AG20443 (cell line): Measurements from ENCODE around the gene XPO4.
"Not testable (repeated sequence)": the region's sequence is repeated elsewhere in the genome, so short reads cannot be mapped to it uniquely, and the experiment has no call there.

Experiments
- DNase-seq: peaks from one replicate; pipeline ENCODE4 v3.0.0; 2012; ENCODE audit warnings: low spot score, mixed read lengths

The XPO4 gene

DNA sequence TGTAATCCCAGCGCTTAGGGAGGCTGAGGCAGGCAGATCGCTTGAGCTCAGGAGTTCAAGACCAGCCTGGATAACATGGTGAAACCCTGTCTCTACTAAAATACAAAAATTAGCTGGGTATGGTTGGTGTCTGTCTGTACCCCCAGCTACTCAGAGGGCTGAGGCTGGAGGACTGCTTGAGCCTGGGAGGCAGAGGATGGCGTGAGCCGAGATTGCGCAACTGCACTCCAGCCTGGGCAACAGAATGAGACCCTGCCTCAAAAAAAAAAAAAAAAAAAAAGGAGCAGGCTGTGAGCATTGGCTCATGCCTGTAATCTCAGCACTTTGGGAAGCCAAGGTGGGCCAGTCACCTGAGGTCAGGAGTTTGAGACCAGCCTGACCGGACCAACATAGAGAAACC, 12.0 kb downstream of the XPO4 start:
- DNase-seq: not testable (repeated sequence)

DNA sequence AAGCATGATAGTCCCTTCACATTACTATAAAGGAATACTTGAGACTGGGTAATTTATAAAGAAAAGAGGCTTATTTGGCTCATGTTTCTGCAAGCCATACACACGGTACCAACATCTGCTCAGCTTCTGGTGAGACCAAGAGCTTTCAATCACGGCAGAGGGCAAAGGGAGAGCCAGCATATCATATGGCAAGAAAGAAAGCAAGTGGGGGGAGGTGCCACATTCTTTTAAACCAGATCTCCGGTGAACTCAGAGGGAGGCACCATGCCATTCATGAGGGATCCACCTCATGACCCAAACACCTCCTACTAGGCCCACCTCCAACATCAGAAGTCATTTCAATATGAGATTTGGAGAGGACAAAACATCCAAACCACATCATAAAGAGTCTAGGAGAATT, 20.3 kb downstream of the XPO4 start:
- DNase-seq: no peak

DNA sequence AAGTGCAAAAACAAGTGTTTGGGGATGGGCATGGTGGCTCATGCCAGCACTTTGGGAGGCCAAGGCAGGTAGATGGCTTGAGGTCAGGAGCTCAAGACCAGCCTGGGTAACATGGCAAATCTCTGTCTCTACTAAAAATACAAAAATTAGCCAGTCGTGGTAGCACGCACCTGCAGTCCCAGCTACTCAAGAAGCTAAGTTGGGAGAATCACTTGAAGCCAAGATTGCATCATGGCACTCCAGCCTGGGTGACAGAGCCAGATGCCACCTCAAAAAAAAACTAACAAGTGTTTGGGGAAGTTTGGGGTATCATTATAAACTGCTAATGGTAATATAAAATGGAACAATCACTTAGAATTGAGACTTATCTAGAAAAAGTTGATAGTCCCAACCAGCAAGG, 24.6 kb downstream of the XPO4 start:
- DNase-seq: no peak

DNA sequence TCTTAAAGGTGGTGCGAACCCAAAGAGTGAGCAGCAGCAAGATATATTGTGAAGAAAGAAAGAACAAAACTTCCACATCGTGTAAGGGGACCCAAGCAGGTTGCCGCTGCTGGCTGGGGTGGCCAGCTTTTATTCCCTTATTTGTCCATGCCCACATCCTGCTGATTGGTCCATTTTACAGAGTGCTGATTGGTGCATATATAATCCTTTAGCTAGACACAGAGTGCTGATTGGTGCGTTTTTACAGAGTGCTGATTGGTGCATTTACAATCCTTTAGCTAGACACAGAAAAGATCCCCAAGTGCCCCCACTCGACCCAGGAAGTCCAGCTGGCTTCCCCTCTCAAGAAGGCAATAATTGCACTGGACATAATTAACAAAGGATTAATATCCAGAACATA, 25.7 kb downstream of the XPO4 start:
- not testable (repeated sequence) for DNase-seq

DNA sequence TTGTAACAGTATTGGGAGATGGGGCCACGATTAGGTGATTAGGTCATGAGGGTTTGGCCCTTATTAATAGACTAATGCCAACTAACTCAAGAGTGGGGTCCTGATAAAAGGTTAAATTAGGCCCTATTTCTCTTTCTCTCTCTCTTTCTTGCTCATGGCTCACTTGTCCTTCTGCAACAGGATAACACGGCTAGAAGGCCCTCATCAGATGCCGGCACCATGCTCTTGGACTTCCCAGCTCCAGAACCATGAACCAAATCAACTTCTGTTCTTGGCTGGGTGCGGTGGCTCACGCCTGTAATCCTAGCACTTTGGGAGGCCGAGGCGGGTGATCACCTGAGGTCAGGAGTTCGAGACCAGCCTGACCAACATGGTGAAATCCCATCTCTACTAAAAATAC, 28.1 kb downstream of the XPO4 start:
- DNase-seq: not testable (repeated sequence)

DNA sequence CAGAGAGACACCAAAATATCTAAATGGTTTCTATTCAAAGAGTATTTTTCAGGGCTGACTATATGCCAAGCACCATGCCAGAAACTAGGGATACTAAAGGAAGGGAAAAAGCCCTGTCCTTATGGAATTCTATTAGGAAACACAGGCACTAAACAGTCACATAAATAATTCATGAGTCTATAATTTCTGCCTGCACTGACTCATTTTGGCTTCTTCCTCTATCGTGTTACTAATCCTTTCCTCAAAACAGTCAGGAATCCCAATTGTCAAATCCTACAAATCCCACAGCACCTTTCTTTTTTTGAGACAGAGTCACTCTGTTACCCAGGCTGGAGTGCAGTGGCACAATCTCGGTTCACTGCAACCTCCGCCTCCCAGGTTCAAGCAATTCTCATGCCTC, 29.2 kb downstream of the XPO4 start:
- peak; percentile 48 for DNase-seq

DNA sequence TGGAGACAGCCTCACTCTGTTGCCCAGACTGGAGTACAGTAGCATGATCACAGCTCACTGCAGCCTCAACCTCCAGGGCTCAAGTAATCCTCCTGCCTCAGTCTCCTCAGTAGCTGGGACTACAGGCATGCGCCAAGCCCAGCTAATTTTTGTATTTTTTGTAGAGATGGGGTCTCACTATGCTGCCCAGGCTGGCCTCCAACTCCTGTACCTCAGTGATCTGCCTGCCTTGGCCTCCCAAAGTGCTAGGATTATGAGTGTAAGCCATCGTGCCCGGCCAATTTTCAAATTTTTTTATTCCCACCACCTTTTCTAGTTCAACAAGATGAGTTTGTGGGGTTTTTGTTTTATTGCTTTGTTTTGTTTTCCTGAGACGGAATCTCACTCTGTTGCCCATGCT, 31.7 kb downstream of the XPO4 start:
- no peak for DNase-seq

DNA sequence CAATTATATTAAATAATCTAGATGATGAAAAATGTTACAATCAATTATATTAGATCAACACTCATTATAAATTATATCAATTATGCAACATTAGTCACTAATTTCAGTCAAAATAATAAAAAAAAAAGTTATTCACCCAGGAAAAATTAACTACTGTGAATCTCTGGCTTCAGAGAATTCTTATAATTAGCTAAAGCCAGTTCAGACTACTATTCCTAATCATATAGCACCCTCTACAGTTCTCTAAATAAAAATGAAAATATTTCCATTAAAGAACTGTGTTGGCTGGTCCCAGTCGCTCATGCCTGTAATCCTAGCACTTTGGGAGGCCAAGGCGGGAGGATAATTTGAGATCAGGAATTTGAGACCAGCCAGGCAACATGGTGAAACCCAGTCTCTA, 33.0 kb downstream of the XPO4 start:
- DNase-seq: peak; percentile 11

DNA sequence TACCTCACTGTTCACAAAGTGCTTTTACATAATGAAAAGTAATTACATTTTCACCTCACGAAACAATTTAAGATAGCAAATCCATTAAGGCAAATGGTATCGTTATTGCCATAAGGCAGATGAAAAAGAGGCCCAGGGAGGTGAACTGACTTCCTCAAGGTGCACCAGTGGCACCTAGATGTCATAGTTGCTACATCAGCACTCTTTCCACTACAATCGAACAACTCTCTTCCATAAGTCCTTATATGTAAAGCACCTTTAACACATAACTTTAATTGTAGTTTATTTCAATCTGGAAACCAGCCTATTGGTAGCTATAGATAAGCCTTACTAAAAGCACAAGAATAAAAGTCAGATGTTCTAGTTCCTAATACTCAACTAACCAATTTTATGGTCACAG, 35.1 kb downstream of the XPO4 start:
- no peak for DNase-seq

DNA sequence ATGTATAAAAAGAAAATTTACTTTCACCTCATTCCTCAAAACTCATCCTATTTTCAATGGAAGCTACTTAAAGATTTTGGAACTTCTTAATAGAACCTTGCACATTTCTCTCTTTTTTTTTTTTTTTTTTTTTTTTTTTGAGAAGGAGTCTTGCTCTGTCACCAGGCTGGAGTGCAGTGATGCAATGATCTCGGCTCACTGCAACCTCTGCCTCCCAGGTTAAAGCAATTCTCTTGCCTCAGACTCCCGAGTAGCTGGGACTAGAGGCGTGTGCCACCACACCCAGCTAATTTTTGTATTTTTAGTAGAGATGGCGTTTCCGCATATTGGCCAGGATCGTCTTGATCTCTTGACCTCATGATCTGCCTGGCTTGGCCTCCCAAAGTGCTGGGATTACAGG, 40.9 kb downstream of the XPO4 start:
- DNase-seq: not testable (repeated sequence)

DNA sequence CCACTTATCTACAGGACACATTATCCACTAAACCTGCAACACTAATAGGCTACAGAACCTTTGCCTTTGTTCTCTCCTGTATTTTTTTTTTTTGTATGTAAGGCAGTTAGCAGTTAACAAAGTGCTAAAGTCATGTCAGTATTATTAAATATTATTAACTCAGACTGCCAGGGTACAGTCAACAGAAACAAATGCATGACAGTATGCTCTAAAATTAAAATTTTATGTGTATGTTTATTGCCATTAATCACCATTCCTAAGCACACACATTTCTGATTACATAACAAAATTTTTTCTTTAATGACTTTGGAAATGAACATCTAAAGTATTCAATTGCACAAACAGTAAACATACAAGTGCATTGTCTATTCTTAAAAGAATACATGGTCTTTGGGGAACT, 41.7 kb downstream of the XPO4 start:
- DNase-seq: no peak

DNA sequence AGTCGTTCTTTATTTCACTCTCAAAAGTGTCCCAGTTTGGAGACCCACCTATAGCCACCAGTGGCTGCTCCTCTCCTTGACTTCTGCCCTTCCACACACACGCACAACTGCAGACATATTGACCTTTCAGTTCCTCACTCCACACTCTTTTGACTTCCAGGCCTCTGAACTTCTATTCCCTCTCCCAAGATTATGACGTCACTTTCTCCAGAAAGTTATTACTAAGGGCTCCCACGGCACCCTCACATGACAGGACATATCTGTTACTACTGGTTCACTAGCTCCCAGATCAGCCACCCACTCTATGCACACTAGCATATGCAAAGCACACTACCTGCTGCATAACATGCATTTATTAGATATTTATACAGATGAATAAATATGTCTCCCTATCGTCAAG, 45.9 kb downstream of the XPO4 start:
- no peak for DNase-seq

DNA sequence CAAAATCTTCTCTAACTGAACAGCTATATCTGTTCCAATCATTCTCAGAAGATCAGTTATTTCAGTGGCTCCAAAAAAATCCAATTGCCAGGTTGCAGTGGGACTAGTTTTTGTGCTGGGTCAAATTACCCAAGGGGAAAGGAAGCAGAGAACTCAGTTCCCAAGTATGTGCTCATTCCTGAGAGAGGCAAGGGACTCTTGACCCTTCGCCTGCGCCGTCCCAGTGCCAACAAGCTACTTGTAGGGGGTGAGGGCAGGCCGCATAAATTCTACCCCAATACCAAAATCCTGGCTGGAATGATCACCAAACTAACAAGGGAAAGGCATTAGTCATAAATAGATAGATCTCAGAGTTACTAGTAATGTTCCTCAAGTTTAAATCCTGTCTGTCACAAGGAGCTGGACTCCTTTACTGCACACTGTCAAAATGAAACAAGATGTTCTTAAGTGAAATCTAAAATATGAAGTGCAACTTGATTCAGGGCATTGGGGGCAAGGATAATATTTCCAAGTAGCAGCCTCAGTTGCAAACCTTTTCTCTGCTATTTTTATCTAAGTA, 50.6 kb downstream of the XPO4 start:
- no peak for DNase-seq

DNA sequence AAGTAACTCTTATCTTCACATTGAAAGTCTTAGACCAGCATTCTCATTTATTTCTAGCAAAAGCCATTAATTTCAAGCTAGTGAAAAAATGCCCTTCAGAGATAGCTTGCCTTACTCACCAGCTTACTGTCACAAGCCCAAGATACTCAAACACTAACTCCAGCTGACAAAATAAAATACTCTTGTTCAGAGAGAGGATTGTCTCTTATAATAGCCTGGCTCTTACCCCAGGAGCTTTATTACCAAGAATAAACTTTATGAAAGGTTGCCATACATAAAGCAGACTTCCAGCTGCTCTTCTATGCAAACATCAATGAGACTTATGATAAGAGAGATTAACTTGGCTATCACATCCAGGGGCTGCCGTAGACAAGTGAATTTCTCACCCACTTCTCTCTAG, 53.6 kb downstream of the XPO4 start:
- DNase-seq: no peak

DNA sequence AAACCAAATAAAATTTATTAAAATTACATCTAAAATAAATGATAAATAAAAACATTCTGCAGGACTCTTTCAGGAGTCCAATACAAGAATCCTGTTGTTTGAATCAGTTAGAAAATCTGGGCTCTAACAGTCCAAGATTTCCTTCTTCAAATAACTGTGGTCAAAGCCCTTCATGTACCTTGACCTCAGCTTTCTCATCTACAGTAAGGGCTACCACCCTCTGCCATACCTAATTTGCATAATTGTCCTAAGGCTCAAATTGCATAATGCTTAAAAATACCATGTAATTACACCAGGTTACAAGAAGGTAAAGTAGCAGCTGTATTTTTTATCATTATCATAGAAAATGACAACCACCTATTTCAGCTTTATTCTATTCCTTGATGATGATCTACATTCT, 54.3 kb downstream of the XPO4 start:
- no peak for DNase-seq

DNA sequence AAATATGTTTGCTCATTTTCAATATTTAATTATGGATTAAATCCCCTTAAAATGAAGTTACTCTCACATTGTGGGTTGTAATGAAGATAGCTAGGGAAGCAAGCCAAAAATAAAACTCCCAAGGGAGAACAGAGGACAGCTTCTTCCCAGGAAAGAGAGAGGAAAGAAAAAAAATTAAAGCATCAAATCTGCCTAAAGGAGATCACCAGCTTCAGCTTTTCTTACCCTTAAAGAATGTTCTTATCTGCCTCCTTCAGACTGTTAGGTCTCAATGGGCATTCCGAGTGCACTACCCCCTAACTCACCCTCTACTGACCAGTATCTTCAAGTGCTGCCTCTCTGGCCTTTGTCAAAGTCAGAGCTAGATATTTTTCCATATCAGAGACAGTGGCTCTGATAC, 55.2 kb downstream of the XPO4 start:
- DNase-seq: no peak

DNA sequence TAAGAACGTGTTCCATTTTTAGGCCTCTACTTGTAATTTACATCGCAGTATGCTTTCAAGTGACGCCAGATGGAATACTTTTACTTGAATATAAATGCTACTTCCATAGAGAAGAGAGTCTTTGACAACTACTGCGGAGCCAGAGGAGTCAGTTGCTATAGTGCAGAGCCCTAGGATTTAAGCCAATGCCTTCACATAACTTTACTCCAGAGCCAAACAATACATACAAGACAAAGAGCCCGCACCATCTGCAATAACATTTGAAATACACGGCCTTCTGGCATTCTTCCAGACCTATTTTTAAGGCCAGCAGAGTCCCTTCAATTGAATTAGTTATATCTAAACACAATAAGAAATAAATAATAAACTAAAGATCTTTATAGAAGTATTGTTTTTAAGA, 59.4 kb downstream of the XPO4 start:
- DNase-seq: no peak

DNA sequence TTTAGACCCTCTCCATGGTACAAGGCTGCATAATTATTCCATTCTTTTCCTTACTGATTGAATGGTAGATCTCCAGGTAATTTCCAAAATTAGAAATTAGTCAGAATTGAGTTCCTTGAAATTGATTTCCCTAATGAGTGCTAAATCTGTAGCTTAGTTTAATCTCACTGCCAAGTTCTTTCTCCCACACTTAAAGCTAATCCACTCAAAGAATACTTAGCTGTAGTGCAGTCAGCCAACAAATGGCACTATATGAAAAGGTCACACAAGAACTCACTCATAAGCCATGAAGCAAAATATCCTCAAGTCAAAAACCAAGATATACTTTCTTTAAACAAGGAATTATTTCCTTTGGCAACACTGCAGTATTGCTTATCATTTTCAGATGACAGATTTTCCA, 62.0 kb downstream of the XPO4 start:
- DNase-seq: no peak

DNA sequence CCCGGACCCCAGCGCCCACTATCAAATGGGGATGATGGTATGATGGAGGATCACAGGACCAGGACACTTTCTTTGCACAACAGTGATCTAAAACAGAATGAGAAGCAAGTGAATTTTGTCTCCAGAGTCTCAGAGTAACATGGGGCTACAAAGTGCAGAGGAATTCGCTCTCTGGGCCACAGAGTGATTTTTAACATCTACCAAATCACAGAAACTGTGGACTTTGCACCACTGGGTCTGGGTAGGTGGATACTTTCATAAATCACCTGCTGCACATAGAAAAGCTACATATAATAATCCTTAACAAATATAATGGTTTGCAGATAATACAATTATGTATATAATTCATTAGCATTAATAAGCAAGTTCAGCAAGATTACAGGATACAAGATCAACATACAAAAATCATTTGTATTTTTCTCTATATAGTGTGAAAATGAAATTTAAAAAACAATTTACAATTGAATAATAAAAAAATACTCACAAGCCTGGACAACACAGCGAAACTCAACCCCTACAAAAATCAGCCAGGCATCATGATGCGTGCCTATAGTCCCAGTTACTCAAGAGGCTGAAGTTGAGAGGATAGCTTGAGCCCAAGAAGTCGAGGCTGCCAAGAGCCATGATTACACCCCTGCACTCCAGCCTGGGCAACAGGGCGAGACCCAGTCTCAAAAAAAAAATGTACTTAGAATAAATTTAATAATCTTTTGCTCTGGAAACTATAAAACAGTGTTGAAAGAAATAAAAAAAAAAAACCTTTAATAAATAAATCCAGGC, 68.5 kb downstream of the XPO4 start:
- no peak for DNase-seq

DNA sequence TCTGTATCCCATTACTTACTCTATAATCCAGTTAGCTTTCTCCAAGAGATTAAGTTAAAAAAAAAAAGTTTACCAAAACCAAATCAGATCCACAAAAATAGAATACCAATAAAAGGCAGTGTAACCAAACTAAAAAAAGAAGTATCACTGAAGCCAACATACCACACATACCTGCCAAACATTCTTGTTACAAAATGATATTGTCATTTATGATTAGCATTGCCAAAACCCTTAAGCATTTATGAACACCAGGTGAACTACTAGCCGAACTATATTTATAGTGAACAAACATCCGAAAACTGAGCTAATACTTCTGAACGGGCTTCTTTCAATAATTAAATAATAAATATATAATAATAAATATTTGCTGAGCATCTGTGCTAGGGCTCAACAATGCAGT, 69.7 kb downstream of the XPO4 start:
- DNase-seq: no peak

DNA sequence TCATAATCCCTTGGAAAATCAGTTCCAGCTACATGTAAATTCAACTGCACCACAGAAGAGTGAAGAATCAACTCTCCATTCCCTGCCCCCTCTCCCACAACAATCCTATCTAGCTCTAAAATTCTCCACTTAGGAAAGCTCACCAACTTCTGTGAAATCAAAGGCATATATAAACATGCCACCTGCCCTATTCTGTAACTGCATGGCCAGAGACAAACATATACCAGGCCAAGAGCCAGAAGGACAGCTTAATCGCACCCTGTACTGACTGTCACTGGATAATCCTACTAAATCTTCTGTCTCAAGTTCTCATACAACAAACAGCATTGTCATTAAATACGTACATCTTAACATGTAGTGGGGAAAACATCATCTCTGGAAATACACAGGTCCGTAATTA, 70.6 kb downstream of the XPO4 start:
- DNase-seq: no peak

DNA sequence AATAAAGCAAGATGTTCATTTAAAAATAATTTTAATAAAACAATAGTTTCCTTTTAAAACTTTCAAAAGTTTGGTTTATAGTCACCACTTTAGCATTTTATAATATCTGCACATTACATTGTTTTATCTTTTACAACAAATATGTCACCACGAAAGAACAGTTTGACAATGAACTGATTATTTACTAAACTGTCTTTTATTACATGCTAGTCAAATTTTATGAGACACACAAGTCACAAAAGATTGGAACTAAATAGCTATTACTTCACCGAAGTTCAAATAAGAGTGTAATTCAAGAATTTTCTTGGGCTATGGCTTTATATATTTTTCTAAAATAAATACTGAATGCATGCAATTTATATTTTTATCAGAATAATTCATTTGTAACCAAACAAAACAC, 71.3 kb downstream of the XPO4 start:
- no peak for DNase-seq

DNA sequence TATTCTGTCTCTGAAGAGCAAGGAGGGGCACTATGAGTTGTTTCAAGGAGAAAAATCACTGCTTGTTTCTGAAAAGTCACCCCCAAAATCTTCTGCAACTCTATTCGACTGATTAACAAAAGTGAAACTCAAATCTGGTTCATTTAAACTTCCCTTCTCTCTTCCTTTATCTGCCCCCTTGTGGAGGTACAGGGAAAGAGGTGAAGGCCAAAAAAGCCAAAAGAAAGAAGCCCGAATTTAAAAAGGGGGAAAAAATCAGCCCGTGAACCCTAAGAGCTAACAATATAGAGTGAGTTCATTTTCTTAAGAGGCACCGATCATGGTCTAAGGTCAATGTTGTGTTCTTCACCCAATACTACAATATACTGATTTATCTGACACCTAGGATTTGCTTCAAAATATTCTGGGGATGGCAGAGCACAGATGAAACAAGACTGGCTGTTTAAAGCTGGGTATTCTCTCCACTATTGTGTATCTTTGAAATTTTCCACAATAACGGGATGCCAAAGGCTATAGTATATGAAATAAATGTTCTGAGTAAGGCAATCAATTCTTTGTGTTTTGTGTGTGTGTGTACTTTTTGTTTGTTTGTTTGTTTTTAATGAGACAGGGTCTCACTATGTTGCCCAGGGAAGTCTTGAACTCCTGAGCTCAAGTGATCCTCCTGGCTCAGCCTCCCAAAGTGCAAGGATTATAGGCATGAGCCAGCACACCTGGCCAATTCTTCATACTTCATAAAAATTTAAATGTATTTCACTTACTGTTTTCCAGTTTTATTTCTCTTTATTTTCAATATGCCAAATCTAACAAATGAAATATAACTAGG, 73.8 kb downstream of the XPO4 start:
- DNase-seq: peak; percentile 37
